Subcutaneous abdominal adipose tissue (tissue), 5 donors: ENCODE measurements around the gene HOXC10.

Source experiments
- H3K27ac ChIP-seq: one replicate; pipeline ENCODE4 v1.7.0; 2013; ENCODE audit warnings: low read depth, mild to moderate bottlenecking, inconsistent platforms, low read length, moderate library complexity
- H3K27me3 ChIP-seq, 5 donors: one replicate each; pipeline ENCODE4 v1.7.0; 2013; ENCODE audit warnings: low read length in 5 of 5, inconsistent platforms in 1 of 5; ENCODE audit not compliant: control insufficient read depth in 5 of 5, insufficient read depth in 4 of 5
- H3K36me3 ChIP-seq, 5 donors: one replicate each; pipeline ENCODE4 v1.7.0; 2013; ENCODE audit warnings: low read length in 5 of 5; ENCODE audit not compliant: control insufficient read depth in 5 of 5, insufficient read depth in 5 of 5
- H3K4me1 ChIP-seq, 5 donors: one replicate each; pipeline ENCODE4 v1.7.0; 2013; ENCODE audit warnings: low read length in 5 of 5, mild to moderate bottlenecking in 3 of 5, moderate library complexity in 1 of 5; ENCODE audit not compliant: control insufficient read depth in 5 of 5, insufficient read depth in 5 of 5
- H3K4me3 ChIP-seq, 5 donors: one replicate each; pipeline ENCODE4 v1.7.0; 2013; ENCODE audit warnings: low read length in 5 of 5, low read depth in 1 of 5
- H3K9ac ChIP-seq, 5 donors: one replicate each; pipeline ENCODE4 v1.7.0; 2013; ENCODE audit warnings: low read length in 5 of 5, mild to moderate bottlenecking in 4 of 5, moderate library complexity in 3 of 5
- H3K9me3 ChIP-seq, 5 donors: one replicate each; pipeline ENCODE4 v1.7.0; 2013; ENCODE audit warnings: low read length in 5 of 5; ENCODE audit not compliant: control insufficient read depth in 5 of 5
- donor health status: healthy.
- donor health status: healthy.
- donor health status: healthy.
- donor health status: healthy.
- donor health status: healthy.

HOXC10 gene

GRCh38 chr12:53972152-53972702 lies 12.7 kb upstream of the HOXC10 start:
- no peak overlapping the region for H3K27ac ChIP-seq
- peaks cover 0 to 4% (median 0%) of the 10 kb centered on the region in 5 donors for H3K9me3 ChIP-seq
- peaks cover 0 to 26% (median 25%) of the 10 kb centered on the region in 5 donors for H3K4me1 ChIP-seq
- H3K4me3 ChIP-seq, result no peak overlapping the region
- no peak overlapping the region for H3K9ac ChIP-seq
- peaks cover 47 to 92% (median 75%) of the 10 kb centered on the region in 5 donors for H3K27me3 ChIP-seq
- no peaks in the 10 kb centered on the region for H3K36me3 ChIP-seq

DNA sequence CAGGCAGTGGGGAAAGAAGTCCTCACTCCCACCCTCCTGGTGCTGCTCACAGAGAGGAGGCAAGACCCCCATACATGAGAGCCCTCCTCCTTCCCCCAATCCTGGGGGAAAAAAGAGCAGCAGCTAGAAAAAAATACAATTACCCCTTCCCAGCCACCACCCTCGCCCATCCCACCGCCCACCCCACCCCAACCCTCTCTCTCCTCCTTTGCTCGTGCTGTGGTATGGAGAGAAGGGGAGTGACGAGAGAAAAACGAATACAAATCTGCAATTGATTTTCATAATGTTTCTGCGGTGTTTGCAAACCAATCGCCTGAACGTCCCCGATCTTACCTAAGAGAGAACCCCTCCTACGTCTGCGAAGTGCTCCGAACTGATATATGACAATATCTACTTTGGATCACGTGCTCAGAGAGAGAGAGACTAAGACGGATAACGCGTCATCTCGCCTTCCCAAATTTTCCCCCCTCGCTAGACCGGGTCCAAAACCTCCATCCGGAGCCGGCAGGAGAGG lies 12.2 kb upstream of the HOXC10 start, which contains the start of gene HOXC11:
Gene HOXC11, plus strand, starts transcription at position 405 of the 514 bp plus-strand sequence. CDS start 116 bp downstream, outside the sequence.
- Histone ChIP-seq H3K4me1 (peaks cover 0 to 26% (median 25%) of the 10 kb centered on the region in 5 donors), H3K27ac (no peak within 1 kb of the TSS), H3K36me3 (no peaks in the 10 kb centered on the region), H3K9ac (no peak within 1 kb of the TSS), H3K9me3 (peaks cover 0 to 4% (median 0%) of the 10 kb centered on the region in 5 donors), H3K27me3 (peaks cover 49 to 92% (median 75%) of the 10 kb centered on the region in 5 donors), H3K4me3 (peak within 1 kb of the TSS; percentile 19 to 59 (median 39))

DNA sequence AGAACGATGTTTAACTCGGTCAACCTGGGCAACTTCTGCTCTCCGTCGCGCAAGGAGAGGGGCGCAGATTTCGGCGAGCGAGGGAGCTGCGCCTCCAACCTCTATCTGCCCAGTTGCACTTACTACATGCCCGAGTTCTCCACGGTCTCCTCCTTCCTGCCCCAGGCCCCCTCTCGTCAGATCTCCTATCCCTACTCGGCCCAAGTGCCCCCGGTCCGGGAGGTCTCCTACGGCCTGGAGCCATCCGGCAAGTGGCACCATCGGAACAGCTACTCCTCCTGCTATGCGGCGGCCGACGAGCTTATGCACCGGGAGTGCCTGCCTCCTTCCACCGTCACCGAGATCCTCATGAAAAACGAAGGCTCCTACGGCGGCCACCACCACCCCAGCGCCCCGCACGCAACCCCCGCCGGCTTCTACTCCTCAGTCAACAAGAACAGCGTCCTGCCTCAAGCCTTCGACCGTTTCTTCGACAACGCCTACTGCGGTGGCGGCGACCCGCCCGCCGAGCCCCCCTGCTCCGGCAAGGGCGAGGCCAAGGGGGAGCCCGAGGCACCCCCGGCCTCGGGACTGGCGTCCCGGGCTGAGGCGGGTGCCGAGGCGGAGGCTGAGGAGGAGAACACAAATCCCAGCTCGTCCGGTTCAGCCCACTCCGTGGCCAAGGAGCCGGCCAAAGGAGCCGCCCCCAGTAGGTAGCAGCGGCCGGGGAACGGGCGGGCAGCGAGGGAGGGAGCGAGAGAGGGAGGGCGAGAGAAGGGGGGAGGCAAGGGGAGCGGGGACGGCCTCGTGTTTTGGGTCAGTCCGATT lies 11.5 kb upstream of the HOXC10 start:
- peaks cover 52 to 90% (median 73%) of the 10 kb centered on the region in 5 donors for H3K27me3 ChIP-seq
- H3K4me3 ChIP-seq, result peak overlapping the region; percentile 19 to 59 (median 39)
- peaks cover 0 to 26% (median 25%) of the 10 kb centered on the region in 5 donors for H3K4me1 ChIP-seq
- H3K27ac ChIP-seq, result no peak overlapping the region
- H3K9me3 ChIP-seq, result peaks cover 0 to 4% (median 0%) of the 10 kb centered on the region in 5 donors
- H3K9ac ChIP-seq, result no peak overlapping the region
- H3K36me3 ChIP-seq, result no peaks in the 10 kb centered on the region

- H3K9ac ChIP-seq, result peak within 1 kb of the TSS in 1 of 5 donors; percentile 59
- H3K4me3 ChIP-seq, result peak within 1 kb of the TSS; percentile 39 to 66 (median 59)
- H3K9me3 ChIP-seq, result peaks cover 0 to 4% (median 0%) of the 10 kb centered on the region in 5 donors
- H3K27ac ChIP-seq, result no peak within 1 kb of the TSS
- H3K27me3 ChIP-seq, result peaks cover 46 to 90% (median 71%) of the 10 kb centered on the region in 5 donors
- H3K4me1 ChIP-seq, result peaks cover 0 to 26% (median 25%) of the 10 kb centered on the region in 5 donors
- no peaks in the 10 kb centered on the region for H3K36me3 ChIP-seq
Observed at GRCh38 chr12:53974084-53975063, 10.6 kb upstream of the HOXC10 start, which contains the start of gene HOTAIR. Gene HOTAIR, minus strand, starts transcription at chr12:53974954.

GRCh38 chr12:53975064-53975471 lies 9.9 kb upstream of the HOXC10 start:
- peak overlapping the region in 3 of 5 donors; percentile 39 to 66 (median 60) for H3K4me3 ChIP-seq
- H3K27me3 ChIP-seq, result peaks cover 39 to 88% (median 70%) of the 10 kb centered on the region in 5 donors
- no peak overlapping the region for H3K27ac ChIP-seq
- peaks cover 0 to 4% (median 0%) of the 10 kb centered on the region in 5 donors for H3K9me3 ChIP-seq
- peaks cover 0 to 26% (median 25%) of the 10 kb centered on the region in 5 donors for H3K4me1 ChIP-seq
- no peak overlapping the region for H3K9ac ChIP-seq
- no peaks in the 10 kb centered on the region for H3K36me3 ChIP-seq

DNA sequence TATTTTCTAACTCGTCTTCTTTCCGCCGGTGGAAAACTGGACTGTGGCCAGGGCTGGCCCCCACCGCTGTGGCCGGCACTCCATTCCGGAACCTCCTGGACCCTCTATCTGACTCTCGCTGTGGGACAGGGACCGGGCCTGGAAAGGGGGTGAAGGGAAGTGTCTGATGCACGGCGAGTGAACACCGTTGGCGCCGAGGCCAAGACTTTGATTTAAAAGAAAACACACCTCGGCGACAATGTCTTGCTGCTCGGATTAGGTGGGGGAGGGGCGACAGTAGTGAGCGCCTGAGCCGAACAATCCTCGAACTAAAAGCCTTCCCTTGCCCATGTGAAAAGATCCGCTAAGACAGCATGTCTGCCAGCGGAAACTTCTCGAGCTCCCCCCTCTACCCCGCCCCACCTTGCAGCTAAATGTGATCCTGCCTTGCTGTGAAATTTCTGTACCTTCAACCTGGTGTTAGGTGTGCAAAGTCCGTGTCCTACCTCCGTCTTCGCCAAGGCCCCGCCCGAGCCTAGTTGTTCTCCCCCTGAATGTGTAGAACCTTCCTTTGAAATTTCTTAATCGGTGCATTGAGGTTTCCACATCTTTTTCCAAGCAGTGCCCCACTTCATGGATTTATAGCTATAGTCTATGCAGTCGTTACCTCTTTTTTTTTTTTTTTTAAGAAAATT lies 9.3 kb upstream of the HOXC10 start:
- Histone ChIP-seq H3K4me1 (peaks cover 0 to 26% (median 25%) of the 10 kb centered on the region in 5 donors), H3K27me3 (peaks cover 36 to 82% (median 68%) of the 10 kb centered on the region in 5 donors), H3K4me3 (peak overlapping the region in 1 of 5 donors; percentile 66), H3K36me3 (no peaks in the 10 kb centered on the region), H3K9me3 (peaks cover 0 to 4% (median 0%) of the 10 kb centered on the region in 5 donors), H3K27ac (no peak overlapping the region), H3K9ac (no peak overlapping the region)

DNA sequence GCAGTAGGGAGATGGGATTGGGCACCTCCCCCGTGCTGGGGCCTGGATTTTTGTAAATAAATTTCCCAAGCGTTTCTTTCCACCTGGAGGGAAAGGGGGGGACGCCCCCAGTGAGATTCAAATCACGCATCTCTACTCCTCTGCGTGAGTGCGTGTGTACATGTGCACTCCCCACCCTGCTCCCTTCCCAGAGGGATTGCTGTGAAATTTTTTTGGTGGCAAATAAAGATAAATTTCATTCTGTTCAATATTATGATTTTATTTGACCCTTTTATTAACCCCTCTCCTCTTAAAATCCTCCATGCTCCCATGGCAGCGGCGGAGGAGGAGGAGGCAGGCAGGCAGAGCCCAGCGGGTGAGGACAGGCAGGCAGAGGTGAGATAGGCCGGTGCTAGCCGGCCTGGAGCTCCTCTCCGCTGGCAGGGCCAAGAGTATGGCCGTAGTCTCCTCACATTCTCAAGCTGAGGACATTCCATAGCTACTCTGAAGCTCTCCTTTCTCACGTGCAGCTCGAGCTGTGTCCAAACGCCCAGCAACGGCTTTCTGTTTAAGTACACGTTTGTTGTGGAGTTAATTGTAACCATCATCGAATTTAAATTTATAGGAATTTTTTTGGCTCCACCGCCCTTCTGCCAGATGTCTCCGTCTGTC lies 8.6 kb upstream of the HOXC10 start:
- Histone ChIP-seq H3K4me3 (no peak overlapping the region), H3K27me3 (peaks cover 34 to 80% (median 61%) of the 10 kb centered on the region in 5 donors), H3K27ac (no peak overlapping the region), H3K4me1 (peaks cover 0 to 26% (median 25%) of the 10 kb centered on the region in 5 donors), H3K9ac (no peak overlapping the region), H3K36me3 (no peaks in the 10 kb centered on the region), H3K9me3 (peaks cover 0 to 4% (median 0%) of the 10 kb centered on the region in 5 donors)

- H3K9ac ChIP-seq, result no peak overlapping the region
- H3K4me3 ChIP-seq, result no peak overlapping the region
- H3K27ac ChIP-seq, result no peak overlapping the region
- peaks cover 0 to 26% (median 25%) of the 10 kb centered on the region in 5 donors for H3K4me1 ChIP-seq
- H3K27me3 ChIP-seq, result peaks cover 29 to 78% (median 59%) of the 10 kb centered on the region in 5 donors
- H3K36me3 ChIP-seq, result no peaks in the 10 kb centered on the region
- peaks cover 0 to 4% (median 0%) of the 10 kb centered on the region in 5 donors for H3K9me3 ChIP-seq
Observed at GRCh38 chr12:53976823-53977595, 7.9 kb upstream of the HOXC10 start.
